ENCODE results near the gene PMF1.

Gene PMF1

GRCh38 chr1:156167536-156167935 lies 45.3 kb upstream of the PMF1 start:
- TF ChIP-seq EP300 (IDR thresholded peaks at IDR 0.05; ENCODE audit: borderline replicate concordance) (no peak), TEAD4 (IDR thresholded peaks at IDR 0.05) (no peak), CEBPB (IDR thresholded peaks at IDR 0.05) (no peak), FOXM1 (IDR thresholded peaks at IDR 0.05; ENCODE audit: borderline replicate concordance, low read depth) (no peak), RAD21 (IDR thresholded peaks at IDR 0.05; ENCODE audit: low read depth) (no peak), EGR1 (IDR thresholded peaks at IDR 0.05) (no peak), MAX (IDR thresholded peaks at IDR 0.05) (no peak), TAF1 (IDR thresholded peaks at IDR 0.05; ENCODE audit: low read depth) (no peak), CREB1 (IDR thresholded peaks at IDR 0.05; ENCODE audit: low read depth) (no peak), YY1 (IDR thresholded peaks at IDR 0.05; ENCODE audit: low read depth) (no peak), TCF12 (IDR thresholded peaks at IDR 0.05; ENCODE audit: low read depth) (no peak), ZBTB7A (IDR thresholded peaks at IDR 0.05; ENCODE audit: low read depth) (no peak), NFIC (IDR thresholded peaks at IDR 0.05) (no peak)
- TF ChIP-seq, protein P1, sequence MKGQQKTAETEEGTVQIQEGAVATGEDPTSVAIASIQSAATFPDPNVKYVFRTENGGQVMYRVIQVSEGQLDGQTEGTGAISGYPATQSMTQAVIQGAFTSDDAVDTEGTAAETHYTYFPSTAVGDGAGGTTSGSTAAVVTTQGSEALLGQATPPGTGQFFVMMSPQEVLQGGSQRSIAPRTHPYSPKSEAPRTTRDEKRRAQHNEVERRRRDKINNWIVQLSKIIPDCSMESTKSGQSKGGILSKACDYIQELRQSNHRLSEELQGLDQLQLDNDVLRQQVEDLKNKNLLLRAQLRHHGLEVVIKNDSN (IDR thresholded peaks at IDR 0.05) = no peak
- TF ChIP-seq, protein P2, sequence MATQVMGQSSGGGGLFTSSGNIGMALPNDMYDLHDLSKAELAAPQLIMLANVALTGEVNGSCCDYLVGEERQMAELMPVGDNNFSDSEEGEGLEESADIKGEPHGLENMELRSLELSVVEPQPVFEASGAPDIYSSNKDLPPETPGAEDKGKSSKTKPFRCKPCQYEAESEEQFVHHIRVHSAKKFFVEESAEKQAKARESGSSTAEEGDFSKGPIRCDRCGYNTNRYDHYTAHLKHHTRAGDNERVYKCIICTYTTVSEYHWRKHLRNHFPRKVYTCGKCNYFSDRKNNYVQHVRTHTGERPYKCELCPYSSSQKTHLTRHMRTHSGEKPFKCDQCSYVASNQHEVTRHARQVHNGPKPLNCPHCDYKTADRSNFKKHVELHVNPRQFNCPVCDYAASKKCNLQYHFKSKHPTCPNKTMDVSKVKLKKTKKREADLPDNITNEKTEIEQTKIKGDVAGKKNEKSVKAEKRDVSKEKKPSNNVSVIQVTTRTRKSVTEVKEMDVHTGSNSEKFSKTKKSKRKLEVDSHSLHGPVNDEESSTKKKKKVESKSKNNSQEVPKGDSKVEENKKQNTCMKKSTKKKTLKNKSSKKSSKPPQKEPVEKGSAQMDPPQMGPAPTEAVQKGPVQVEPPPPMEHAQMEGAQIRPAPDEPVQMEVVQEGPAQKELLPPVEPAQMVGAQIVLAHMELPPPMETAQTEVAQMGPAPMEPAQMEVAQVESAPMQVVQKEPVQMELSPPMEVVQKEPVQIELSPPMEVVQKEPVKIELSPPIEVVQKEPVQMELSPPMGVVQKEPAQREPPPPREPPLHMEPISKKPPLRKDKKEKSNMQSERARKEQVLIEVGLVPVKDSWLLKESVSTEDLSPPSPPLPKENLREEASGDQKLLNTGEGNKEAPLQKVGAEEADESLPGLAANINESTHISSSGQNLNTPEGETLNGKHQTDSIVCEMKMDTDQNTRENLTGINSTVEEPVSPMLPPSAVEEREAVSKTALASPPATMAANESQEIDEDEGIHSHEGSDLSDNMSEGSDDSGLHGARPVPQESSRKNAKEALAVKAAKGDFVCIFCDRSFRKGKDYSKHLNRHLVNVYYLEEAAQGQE (IDR thresholded peaks at IDR 0.05; ENCODE audit: low read depth) = no peak

DNA sequence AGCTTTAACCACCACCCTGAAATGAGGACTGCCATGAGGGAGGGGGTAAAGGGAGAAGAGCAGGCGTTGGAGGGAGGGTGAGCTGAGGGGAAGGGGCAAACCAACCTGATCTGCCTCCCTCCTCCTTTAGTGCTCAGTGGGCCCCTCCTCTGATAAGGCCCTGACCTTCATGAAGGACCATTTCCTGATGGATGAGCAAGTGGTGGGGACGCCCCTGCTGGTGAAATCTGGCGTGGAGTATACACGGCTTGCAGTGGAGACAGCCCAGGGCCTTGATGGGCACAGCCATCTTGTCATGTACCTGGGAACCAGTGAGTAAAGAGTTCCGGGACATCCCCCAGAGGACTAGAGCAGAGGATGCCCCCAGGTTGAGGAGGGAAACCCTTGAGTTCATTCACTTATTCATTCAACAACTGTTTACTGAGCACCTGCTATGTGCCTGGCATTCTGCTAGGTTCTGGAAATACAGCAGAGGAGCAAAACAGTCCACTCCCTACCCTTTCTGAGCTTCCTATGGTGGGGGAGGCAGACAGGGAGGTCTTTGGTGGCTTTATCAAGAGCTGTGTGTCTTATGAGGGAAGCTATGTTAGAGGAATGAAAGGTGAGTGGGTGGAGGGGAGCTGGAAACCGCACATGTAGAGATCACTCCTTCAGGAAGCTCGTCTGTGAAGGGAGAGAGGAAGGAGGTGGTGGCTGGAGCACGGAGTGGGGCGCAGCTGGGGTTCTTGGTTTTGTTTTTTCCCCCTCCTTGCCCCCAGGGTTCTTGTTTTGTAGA lies 39.9 kb upstream of the PMF1 start:
- no peak for TF ChIP-seq YY1 (IDR thresholded peaks at IDR 0.05; ENCODE audit: low read depth)
- TF ChIP-seq TEAD4 (IDR thresholded peaks at IDR 0.05) = no peak
- no peak for TF ChIP-seq EP300 (IDR thresholded peaks at IDR 0.05; ENCODE audit: borderline replicate concordance)
- TF ChIP-seq ZBTB7A (IDR thresholded peaks at IDR 0.05; ENCODE audit: low read depth) = no peak
- TF ChIP-seq CREB1 (IDR thresholded peaks at IDR 0.05; ENCODE audit: low read depth) = no peak
- no peak for TF ChIP-seq RAD21 (IDR thresholded peaks at IDR 0.05; ENCODE audit: low read depth)
- no peak for TF ChIP-seq TAF1 (IDR thresholded peaks at IDR 0.05; ENCODE audit: low read depth)
- TF ChIP-seq, protein P1 (IDR thresholded peaks at IDR 0.05) = no peak
- no peak for TF ChIP-seq MAX (IDR thresholded peaks at IDR 0.05)
- no peak for TF ChIP-seq CEBPB (IDR thresholded peaks at IDR 0.05)
- TF ChIP-seq, protein P2 (IDR thresholded peaks at IDR 0.05; ENCODE audit: low read depth) = no peak
- TF ChIP-seq EGR1 (IDR thresholded peaks at IDR 0.05) = no peak
- TF ChIP-seq NFIC (IDR thresholded peaks at IDR 0.05) = no peak
- no peak for TF ChIP-seq TCF12 (IDR thresholded peaks at IDR 0.05; ENCODE audit: low read depth)
- TF ChIP-seq FOXM1 (IDR thresholded peaks at IDR 0.05; ENCODE audit: borderline replicate concordance, low read depth) = no peak

DNA sequence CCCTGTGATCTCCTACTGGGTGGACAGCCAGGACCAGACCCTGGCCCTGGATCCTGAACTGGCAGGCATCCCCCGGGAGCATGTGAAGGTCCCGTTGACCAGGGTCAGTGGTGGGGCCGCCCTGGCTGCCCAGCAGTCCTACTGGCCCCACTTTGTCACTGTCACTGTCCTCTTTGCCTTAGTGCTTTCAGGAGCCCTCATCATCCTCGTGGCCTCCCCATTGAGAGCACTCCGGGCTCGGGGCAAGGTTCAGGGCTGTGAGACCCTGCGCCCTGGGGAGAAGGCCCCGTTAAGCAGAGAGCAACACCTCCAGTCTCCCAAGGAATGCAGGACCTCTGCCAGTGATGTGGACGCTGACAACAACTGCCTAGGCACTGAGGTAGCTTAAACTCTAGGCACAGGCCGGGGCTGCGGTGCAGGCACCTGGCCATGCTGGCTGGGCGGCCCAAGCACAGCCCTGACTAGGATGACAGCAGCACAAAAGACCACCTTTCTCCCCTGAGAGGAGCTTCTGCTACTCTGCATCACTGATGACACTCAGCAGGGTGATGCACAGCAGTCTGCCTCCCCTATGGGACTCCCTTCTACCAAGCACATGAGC lies 36.1 kb upstream of the PMF1 start:
- TF ChIP-seq TCF12 (IDR thresholded peaks at IDR 0.05; ENCODE audit: low read depth) (no peak), NFIC (IDR thresholded peaks at IDR 0.05) (no peak), RAD21 (IDR thresholded peaks at IDR 0.05; ENCODE audit: low read depth) (no peak), TAF1 (IDR thresholded peaks at IDR 0.05; ENCODE audit: low read depth) (no peak), MAX (IDR thresholded peaks at IDR 0.05) (no peak), EGR1 (IDR thresholded peaks at IDR 0.05) (no peak), TEAD4 (IDR thresholded peaks at IDR 0.05) (no peak), YY1 (IDR thresholded peaks at IDR 0.05; ENCODE audit: low read depth) (no peak), EP300 (IDR thresholded peaks at IDR 0.05; ENCODE audit: borderline replicate concordance) (no peak), CEBPB (IDR thresholded peaks at IDR 0.05) (no peak), FOXM1 (IDR thresholded peaks at IDR 0.05; ENCODE audit: borderline replicate concordance, low read depth) (no peak)
- TF ChIP-seq, protein P2 (IDR thresholded peaks at IDR 0.05; ENCODE audit: low read depth) = no peak
- TF ChIP-seq, protein P1 (IDR thresholded peaks at IDR 0.05) = no peak
